Upper lobe of left lung (tissue), 6 donors: ENCODE results near the gene OR52I2. TPM values are rescaled to one million over a fixed set of nuclear protein-coding genes. Genes with fewer than 3 reads are reported as not detected.

Experiments used
- ATAC-seq, 2 donors: fragments of 200-7000 bp; cut with Tn5 transposase; one replicate each; pipeline ENCODE4 v1.9.1; 2022; ENCODE audit warnings: mild to moderate bottlenecking in 2 of 2, moderate library complexity in 2 of 2; ENCODE audit not compliant: low FRiP score in 2 of 2
- DNase-seq, 2 donors: peaks; one replicate each; pipeline ENCODE4 v3.0.0-alpha.2; 2019 to 2020
- H3K27ac ChIP-seq, 4 donors: fragments of 200-600 bp; sonication (generic); one replicate each; pipeline ENCODE4 v1.5.1; 2016 to 2019
- H3K27me3 ChIP-seq, 4 donors: fragments of 200-600 bp; sonication (generic); one replicate each; pipeline ENCODE4 v1.5.1; 2017 to 2019
- H3K36me3 ChIP-seq, 4 donors: fragments of 200-600 bp; sonication (generic); one replicate each; pipeline ENCODE4 v1.5.1; 2016 to 2019
- H3K4me1 ChIP-seq, 4 donors: fragments of 200-600 bp; sonication (generic); one replicate each; pipeline ENCODE4 v1.5.1; 2018 to 2019
- H3K4me3 ChIP-seq, 4 donors: fragments of 200-600 bp; sonication (generic); one replicate each; pipeline ENCODE4 v1.5.1; 2017 to 2019; ENCODE audit warnings: mild to moderate bottlenecking in 2 of 4, moderate library complexity in 1 of 4
- H3K9me3 ChIP-seq, 4 donors: fragments of 200-600 bp; sonication (generic); one replicate each; pipeline ENCODE4 v1.5.1; 2018 to 2019
- CTCF ChIP-seq, 6 experiments: fragments of 450-650 bp in 4 of 6; fragments of 200-600 bp in 2 of 6; sonication (generic) in 2 of 6; IDR thresholded peaks; one replicate each; pipeline ENCODE4 v1.5.1; 2016 to 2019; ENCODE audit warnings: antibody characterized with exemption in 6 of 6
- EP300 ChIP-seq, 4 donors: sonication (generic); formaldehyde crosslinking; IDR thresholded peaks; one replicate each; pipeline ENCODE4 v1.5.1; 2017; ENCODE audit warnings: antibody characterized with exemption in 4 of 4, control low read depth in 2 of 4
- POLR2A ChIP-seq, 4 donors: fragments of 450-650 bp; IDR thresholded peaks; one replicate each; pipeline ENCODE4 v1.5.1; 2016 to 2017; ENCODE audit warnings: antibody characterized with exemption in 4 of 4, mild to moderate bottlenecking in 2 of 4
- POLR2AphosphoS5 ChIP-seq, 2 donors: sonication (generic); formaldehyde crosslinking; IDR thresholded peaks; one replicate each; pipeline ENCODE4 v1.5.1; 2017; ENCODE audit warnings: antibody characterized with exemption in 2 of 2
- WGBS, 2 donors: methylation state at CpG; one replicate each; pipeline ENCODE4 v1.1.5; 2017 to 2018; 5-methylcytosine and 5-hydroxymethylcytosine counted together
- total RNA-seq, 6 donors: library from RNA; depleted of rRNA in 4 of 6; stranded (reverse); fragments of >200 nt in 4 of 6; gene quantifications; one replicate each; pipeline versions ENCODE4 v1.1.0 to v1.2.1, GENCODE V29; 2016 to 2021
- donor health status: DM: no; HTN: no; CAD: no; lungs with moderate emphysema.
- donor health status: DM: no; HTN: yes; CAD: no; lungs with severe emphysema.

Gene OR52I2
- total RNA-seq, 6 donors from 2014 or later = not detected

- WGBS, 2 donors = 52 to 88% methylated on average over 1 of the region's 1 CpG
- Histone ChIP-seq H3K9me3 (peaks cover 0 to 4% (median 0%) of the 10 kb centered on the region in 4 donors), H3K27ac (peak overlapping the region in 1 of 4 donors; percentile 28), H3K27me3 (no peaks in the 10 kb centered on the region), H3K36me3 (no peaks in the 10 kb centered on the region), H3K4me3 (no peak overlapping the region), H3K4me1 (peaks cover 0 to 10% (median 3%) of the 10 kb centered on the region in 4 donors)
- DNase-seq (no peak), ATAC-seq (no peak)
- TF ChIP-seq POLR2A (IDR thresholded peaks at IDR 0.05) (no peak), POLR2AphosphoS5 (IDR thresholded peaks at IDR 0.05) (no peak), EP300 (IDR thresholded peaks at IDR 0.05) (no peak), CTCF (IDR thresholded peaks at IDR 0.05) (no peak)
These were observed 21.1 kb upstream of the OR52I2 start for GRCh38 chr11:4560467-4560866.

- no peak overlapping the region for H3K27ac ChIP-seq
- peaks cover 0 to 4% (median 0%) of the 10 kb centered on the region in 4 donors for H3K9me3 ChIP-seq
- ATAC-seq (no peak), DNase-seq (no peak)
- H3K27me3 ChIP-seq = no peaks in the 10 kb centered on the region
- H3K4me3 ChIP-seq = no peak overlapping the region
- WGBS, 2 donors = 91 to 94% methylated on average over 3 of the region's 3 CpGs
- peaks cover 0 to 1% (median 0%) of the 10 kb centered on the region in 4 donors for H3K4me1 ChIP-seq
- H3K36me3 ChIP-seq = no peaks in the 10 kb centered on the region
- no peak for TF ChIP-seq POLR2A (IDR thresholded peaks at IDR 0.05)
- TF ChIP-seq CTCF (IDR thresholded peaks at IDR 0.05) = no peak
- TF ChIP-seq EP300 (IDR thresholded peaks at IDR 0.05) = no peak
- TF ChIP-seq POLR2AphosphoS5 (IDR thresholded peaks at IDR 0.05) = no peak
These were observed 16.2 kb upstream of the OR52I2 start for GRCh38 chr11:4565371-4565770.

DNA sequence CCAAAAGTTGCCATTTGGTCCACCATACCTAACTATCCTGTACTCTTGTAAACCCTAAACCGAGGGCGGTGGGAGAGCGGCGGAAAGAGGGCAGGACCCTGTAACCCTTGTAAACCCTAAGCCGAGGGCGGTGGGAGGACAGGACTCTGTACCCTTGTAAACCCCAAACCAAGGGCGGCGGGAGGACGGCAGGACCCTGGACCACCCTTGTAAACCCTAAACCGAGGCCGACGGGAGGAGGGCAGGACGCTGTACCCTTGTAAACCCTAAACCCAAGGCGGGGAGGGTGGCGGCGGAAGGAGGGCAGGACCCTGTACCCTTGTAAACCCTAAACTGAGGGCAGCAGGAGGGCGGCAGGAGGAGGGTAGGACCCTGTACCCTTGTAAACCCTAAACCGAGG lies 12.5 kb upstream of the OR52I2 start:
- no peak for TF ChIP-seq POLR2AphosphoS5 (IDR thresholded peaks at IDR 0.05)
- TF ChIP-seq CTCF (IDR thresholded peaks at IDR 0.05) = no peak
- TF ChIP-seq POLR2A (IDR thresholded peaks at IDR 0.05) = no peak
- no peak for TF ChIP-seq EP300 (IDR thresholded peaks at IDR 0.05)

DNA sequence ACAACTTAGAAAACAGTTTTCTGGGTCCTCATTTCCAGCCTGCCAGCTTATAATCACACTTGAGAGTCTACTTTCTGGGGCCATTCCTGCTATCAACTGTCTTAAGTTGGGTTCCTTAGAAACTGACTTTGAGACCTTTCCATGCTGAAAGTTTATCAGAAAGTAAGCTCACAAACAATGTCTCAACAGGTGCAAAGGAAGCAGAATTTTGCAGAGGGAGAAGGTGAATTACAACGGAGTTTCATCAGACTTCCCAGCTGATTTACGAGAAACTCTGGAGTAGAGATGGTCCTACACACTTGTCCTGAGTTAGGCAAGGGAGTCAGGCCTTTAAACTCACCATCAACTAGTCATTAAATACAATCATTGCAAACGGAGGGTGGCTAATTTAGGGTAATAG lies 4.7 kb upstream of the OR52I2 start:
- no peaks in the 10 kb centered on the region for H3K27me3 ChIP-seq
- no peak overlapping the region for H3K4me3 ChIP-seq
- ATAC-seq (no peak), DNase-seq (no peak)
- WGBS, 2 donors = 61 to 78% methylated on average over 3 of the region's 3 CpGs
- H3K9me3 ChIP-seq = no peaks in the 10 kb centered on the region
- H3K27ac ChIP-seq = no peak overlapping the region
- no peak for TF ChIP-seq EP300 (IDR thresholded peaks at IDR 0.05)
- no peak for TF ChIP-seq POLR2AphosphoS5 (IDR thresholded peaks at IDR 0.05)
- no peak for TF ChIP-seq CTCF (IDR thresholded peaks at IDR 0.05)
- no peak for TF ChIP-seq POLR2A (IDR thresholded peaks at IDR 0.05)
- H3K4me1 ChIP-seq = no peaks in the 10 kb centered on the region
- no peaks in the 10 kb centered on the region for H3K36me3 ChIP-seq

More for the DNA sequence above, 12.5 kb upstream of the OR52I2 start:
- Histone ChIP-seq H3K27ac (no peak overlapping the region), H3K4me1 (no peaks in the 10 kb centered on the region), H3K27me3 (no peaks in the 10 kb centered on the region), H3K36me3 (no peaks in the 10 kb centered on the region), H3K4me3 (no peak overlapping the region), H3K9me3 (peaks cover 0 to under 1% (median 0%) of the 10 kb centered on the region in 4 donors)
- WGBS, 2 donors = 91% methylated on average over 18 of the region's 18 CpGs
- ATAC-seq (no peak), DNase-seq (peak in 1 of 2 donors; percentile 35)

GRCh38 chr11:4577761-4578160 lies 3.8 kb upstream of the OR52I2 start:
- TF ChIP-seq EP300 (IDR thresholded peaks at IDR 0.05) (no peak), POLR2AphosphoS5 (IDR thresholded peaks at IDR 0.05) (no peak), POLR2A (IDR thresholded peaks at IDR 0.05) (no peak), CTCF (IDR thresholded peaks at IDR 0.05) (no peak)
- no peaks in the 10 kb centered on the region for H3K36me3 ChIP-seq
- no peak overlapping the region for H3K4me3 ChIP-seq
- no peaks in the 10 kb centered on the region for H3K4me1 ChIP-seq
- 64 to 89% methylated on average over 2 of the region's 2 CpGs for WGBS, 2 donors
- DNase-seq (no peak), ATAC-seq (no peak)
- no peaks in the 10 kb centered on the region for H3K9me3 ChIP-seq
- no peak overlapping the region for H3K27ac ChIP-seq
- no peaks in the 10 kb centered on the region for H3K27me3 ChIP-seq
